ENCODE measurements around the gene NANP. TPM values are rescaled to one million over a fixed set of nuclear protein-coding genes. Genes with fewer than 3 reads are reported as not detected.
"Not testable (repeated sequence)": the region's sequence is repeated elsewhere in the genome, so short reads cannot be mapped to it uniquely, and the experiment has no call there.

NANP gene
- polyA plus RNA-seq, 10 donors: 3.2 to 5.2 (median 3.9) TPM

GRCh38 chr20:25608774-25609173 is 15.0 kb downstream of the NANP start:
- DNase-seq: no peak

- DNase-seq: no peak
Measured at GRCh38 chr20:25606094-25606695, 17.6 kb downstream of the NANP start.

DNA sequence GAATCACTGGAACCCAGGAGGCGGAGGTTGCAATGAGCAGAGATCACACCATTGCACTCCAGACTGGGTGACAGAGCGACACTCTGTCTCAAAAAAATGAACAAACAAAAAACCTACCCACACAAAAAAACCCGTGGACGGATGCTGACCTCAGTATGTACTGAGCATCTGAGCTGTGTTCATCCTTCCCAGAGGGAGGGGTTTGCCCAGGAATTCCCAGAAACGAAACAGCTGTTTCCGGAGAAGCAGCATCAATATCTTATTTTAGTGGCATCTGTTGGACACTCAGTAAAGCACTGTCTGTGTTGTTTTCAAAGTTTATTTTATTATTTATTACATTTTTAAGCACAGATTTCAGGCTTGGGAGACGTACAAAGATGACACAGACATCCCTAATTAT is 18.7 kb downstream of the NANP start:
- peak in 1 of 3 donors; percentile 19 for DNase-seq

DNA sequence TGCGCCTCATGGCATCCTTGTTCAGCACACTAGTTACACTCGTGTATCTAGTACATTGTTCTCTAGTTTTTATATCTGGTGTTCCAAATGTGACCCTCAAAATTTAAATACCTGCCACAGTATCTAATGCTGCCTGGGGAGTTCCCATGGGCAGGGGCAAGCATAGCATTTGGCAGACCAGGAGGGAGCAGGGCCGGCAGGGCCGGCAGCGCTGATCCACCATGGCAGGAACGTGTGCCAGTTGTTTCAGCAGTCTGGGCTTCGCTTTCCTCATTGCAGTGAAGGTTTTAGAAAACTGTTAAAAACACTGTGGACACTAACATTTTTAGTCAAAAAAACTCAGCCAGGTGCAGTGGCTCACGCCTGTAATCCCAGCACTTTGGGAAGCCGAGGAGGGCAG is 19.2 kb downstream of the NANP start:
- no peak for DNase-seq

GRCh38 chr20:25602914-25603309 is 20.9 kb downstream of the NANP start:
- DNase-seq: not testable (repeated sequence)

GRCh38 chr20:25602191-25602913 is 21.5 kb downstream of the NANP start:
- DNase-seq: not testable (repeated sequence)

- no peak for DNase-seq
Measured at GRCh38 chr20:25601659-25602058, 22.2 kb downstream of the NANP start.

GRCh38 chr20:25600632-25601031 is 23.2 kb downstream of the NANP start:
- DNase-seq: no peak

DNA sequence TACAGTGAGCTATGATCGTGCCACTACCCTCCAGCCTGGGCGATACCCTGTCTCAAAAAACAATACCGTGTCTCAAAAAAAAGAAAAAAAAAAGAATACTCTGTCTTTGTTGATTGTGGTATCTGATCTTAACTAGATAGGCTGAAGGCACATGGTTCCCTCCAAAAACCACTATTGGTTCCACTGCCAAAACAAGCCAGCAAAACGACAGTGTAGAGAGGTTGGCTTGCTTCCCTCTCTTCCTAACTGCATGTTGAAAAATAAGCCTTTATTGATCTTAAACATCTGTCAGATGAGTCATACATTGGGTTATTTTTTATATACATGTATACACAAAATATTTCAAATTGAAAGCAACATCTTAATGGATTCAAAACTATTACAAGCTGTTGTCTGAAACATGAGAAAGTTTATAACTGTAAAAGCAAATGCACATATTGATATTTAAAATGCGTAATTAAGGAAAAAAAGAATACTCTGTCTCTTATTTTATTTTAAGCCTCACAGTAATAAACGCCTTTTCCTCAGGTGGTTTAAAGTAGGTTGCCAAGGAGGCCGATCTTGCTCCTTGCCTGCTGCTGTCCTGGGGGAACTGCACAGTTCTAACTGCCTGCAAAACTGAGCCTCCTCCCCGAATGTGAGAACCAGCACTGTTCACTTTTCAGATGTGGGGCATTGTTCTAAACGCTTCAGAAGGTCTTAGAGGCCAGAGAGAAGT is 31.5 kb downstream of the NANP start:
- peak in 1 of 3 donors; percentile 51 for DNase-seq

DNA sequence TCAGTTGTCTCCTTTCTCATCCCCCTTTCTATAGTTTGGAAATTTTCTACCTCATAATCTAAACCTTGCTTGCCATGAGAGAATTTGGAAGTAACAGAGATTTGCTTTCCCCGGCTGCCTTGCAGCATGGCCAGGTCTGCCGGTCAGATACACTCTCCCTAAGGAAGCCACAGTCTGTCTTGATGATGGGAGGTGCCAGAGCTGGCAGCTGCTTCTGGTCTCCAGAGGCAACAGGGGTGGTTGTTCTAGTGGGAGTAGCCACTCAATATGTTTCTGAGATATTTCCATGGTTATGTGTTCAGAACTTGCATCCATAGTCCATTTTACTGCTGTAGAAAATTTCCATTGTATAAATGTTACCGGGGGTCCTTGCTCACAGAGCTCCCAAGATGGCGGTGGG is 33.0 kb downstream of the NANP start:
- DNase-seq: not testable (repeated sequence)

- DNase-seq: no peak
Measured at GRCh38 chr20:25588491-25588890, 35.3 kb downstream of the NANP start.

- no peak for DNase-seq
Measured at GRCh38 chr20:25587536-25587935, 36.3 kb downstream of the NANP start.

GRCh38 chr20:25586877-25587276 is 36.9 kb downstream of the NANP start:
- no peak for DNase-seq

- DNase-seq: peak; percentile 70 to 84 (median 70)
Measured at GRCh38 chr20:25584905-25585704, 38.7 kb downstream of the NANP start, which contains the start of gene NINL. Gene NINL (minus strand): TSS chr20:25585531. CDS start chr20:25526587, 58,944 bp downstream.

DNA sequence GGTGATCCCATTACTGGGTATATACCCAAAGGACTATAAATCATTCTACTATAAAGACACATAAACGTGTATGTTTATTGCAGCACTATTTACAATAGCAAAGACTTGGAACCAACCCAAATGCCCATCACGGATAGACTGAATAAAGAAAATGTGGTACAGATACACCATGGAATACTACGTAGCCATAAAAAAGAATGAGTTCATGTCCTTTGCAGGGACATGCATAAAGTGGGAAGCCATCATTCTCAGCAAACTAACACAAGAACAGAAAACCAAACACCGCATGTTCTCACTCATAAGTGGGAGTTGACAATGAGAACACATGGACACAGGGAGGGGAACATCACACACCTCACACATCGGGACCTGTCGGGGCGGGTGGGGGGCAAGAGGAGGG is 40.2 kb downstream of the NANP start:
- DNase-seq: not testable (repeated sequence)

- DNase-seq: no peak
Measured at GRCh38 chr20:25580711-25581110, 43.1 kb downstream of the NANP start.

DNA sequence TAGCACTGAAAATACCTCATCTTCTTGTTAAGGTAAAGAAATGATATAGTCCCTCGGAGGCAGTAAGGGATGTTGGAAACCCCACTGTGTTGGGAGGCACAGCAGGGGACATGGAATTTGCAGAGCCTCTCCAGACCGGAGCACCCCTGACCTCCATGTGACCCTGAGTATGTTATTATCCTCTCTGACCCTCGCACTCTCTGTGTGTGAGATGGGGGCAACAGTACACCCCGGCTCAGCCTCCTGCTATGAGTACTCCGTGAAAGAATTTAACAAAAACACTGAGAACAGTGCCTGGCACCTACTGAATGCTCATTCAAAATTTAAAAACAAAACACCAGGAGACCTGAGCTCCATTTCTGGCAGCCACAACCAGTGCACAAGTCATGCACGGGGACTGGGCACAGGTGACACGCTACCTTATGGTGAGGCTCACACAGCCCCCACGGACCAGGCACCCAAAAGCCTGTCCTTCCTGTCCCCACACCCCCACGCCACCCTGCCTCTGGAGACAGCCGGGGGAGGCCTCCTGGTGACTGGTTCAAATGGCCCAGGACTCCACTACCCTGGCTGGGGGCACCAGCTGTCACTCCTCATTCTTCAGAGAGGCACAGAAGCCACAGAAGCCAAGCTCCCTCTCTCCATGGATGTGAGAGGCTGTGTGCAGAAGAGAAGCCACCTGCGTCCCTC is 44.6 kb downstream of the NANP start:
- DNase-seq: no peak

- DNase-seq: no peak
Measured at GRCh38 chr20:25576783-25577530, 46.9 kb downstream of the NANP start.

DNA sequence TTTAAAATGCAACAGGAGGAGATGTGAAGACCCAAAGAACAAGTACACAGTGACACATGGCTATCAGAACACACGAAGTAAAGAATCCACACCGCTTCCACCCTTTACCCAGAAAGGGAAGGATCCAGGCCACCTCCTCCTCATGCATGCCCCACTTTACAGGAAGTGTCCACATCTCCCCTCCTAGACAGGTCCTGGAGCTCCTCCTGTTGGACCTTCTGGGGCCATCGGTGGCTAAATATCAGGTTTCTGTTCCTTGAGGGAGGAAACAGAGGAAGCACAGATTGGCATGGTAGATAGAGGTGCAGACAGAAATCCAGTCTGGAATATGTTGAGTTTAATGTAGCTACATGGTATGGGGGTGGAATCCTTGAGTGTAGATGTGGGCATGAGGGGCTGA is 49.4 kb downstream of the NANP start:
- no peak for DNase-seq

Data from muscle of back (tissue), 11 donors.